HEK293T (cell line): Measurements from ENCODE around the gene ZBTB44.

Source experiments
- CTCF ChIA-PET: fragments of 350-600 bp; formaldehyde crosslinking; extraction: SDS; loops from one replicate; lab custom pipeline; 2021; ENCODE audit warnings: antibody characterized with exemption, inconsistent platforms; lab: Yijun Ruan, JAX
- POLR2A ChIA-PET: fragments of 350-600 bp; formaldehyde crosslinking; extraction: SDS; loops from one replicate; lab custom pipeline; 2020; ENCODE audit warnings: antibody characterized with exemption, inconsistent platforms; lab: Yijun Ruan, JAX
- DNase-seq: peaks from one replicate; pipeline ENCODE4 v3.0.0; 2012; ENCODE audit warnings: mixed read lengths; ENCODE audit errors: extremely low spot score
- ARNT ChIP-seq: fragments of 450-650 bp; IDR thresholded peaks from 2 replicates; pipeline ENCODE4 v1.6.1; 2017; ENCODE audit warnings: mild to moderate bottlenecking
- BHLHE40 ChIP-seq: fragments of 450-650 bp; IDR thresholded peaks from 2 replicates; pipeline ENCODE4 v1.6.1; 2016; ENCODE audit warnings: mild to moderate bottlenecking, moderate library complexity, borderline replicate concordance
- CTBP1 ChIP-seq: fragments of 450-650 bp; IDR thresholded peaks from 2 replicates; pipeline ENCODE4 v1.6.1; 2016; ENCODE audit warnings: borderline replicate concordance
- ELF4 ChIP-seq: fragments of 450-650 bp; IDR thresholded peaks from 2 replicates; pipeline ENCODE4 v1.6.1; 2017; ENCODE audit warnings: antibody characterized with exemption
- FOXA1 ChIP-seq: fragments of 450-650 bp; IDR thresholded peaks from 2 replicates; pipeline ENCODE4 v1.6.1; 2016; ENCODE audit warnings: mild to moderate bottlenecking
- FOXK2 ChIP-seq: fragments of 450-650 bp; IDR thresholded peaks from 2 replicates; pipeline ENCODE4 v1.6.1; 2016; ENCODE audit warnings: mild to moderate bottlenecking
- FOXM1 ChIP-seq: fragments of 450-650 bp; IDR thresholded peaks from 2 replicates; pipeline ENCODE4 v1.6.1; 2017; ENCODE audit warnings: mild to moderate bottlenecking, borderline replicate concordance
- HDGF ChIP-seq: fragments of 450-650 bp; IDR thresholded peaks from 2 replicates; pipeline ENCODE4 v1.6.1; 2017; ENCODE audit warnings: antibody characterized with exemption, borderline replicate concordance
- L3MBTL2 ChIP-seq: fragments of 450-650 bp; conservative IDR thresholded peaks from 2 replicates; pipeline ENCODE4 v1.6.1; 2016; ENCODE audit warnings: mild to moderate bottlenecking
- LEF1 ChIP-seq: fragments of 450-650 bp; IDR thresholded peaks from 2 replicates; pipeline ENCODE4 v1.6.1; 2017; ENCODE audit warnings: mild to moderate bottlenecking, borderline replicate concordance
- NFRKB ChIP-seq: fragments of 450-650 bp; IDR thresholded peaks from 2 replicates; pipeline ENCODE4 v1.6.1; 2016; ENCODE audit warnings: mild to moderate bottlenecking, moderate library complexity
- SP1 ChIP-seq: fragments of 450-650 bp; IDR thresholded peaks from 2 replicates; pipeline ENCODE4 v1.6.1; 2017
- SUZ12 ChIP-seq: fragments of 450-650 bp; IDR thresholded peaks from 2 replicates; pipeline ENCODE4 v1.6.1; 2016; ENCODE audit warnings: mild to moderate bottlenecking
- TARDBP ChIP-seq: fragments of 450-650 bp; IDR thresholded peaks from 2 replicates; pipeline ENCODE4 v1.6.1; 2016
- ZNF384 ChIP-seq: fragments of 450-650 bp; IDR thresholded peaks from 2 replicates; pipeline ENCODE4 v1.6.1; 2016
- TF ChIP-seq, protein P1 (sequence below): fragments of 450-650 bp; IDR thresholded peaks from 2 replicates; pipeline ENCODE4 v1.6.1; 2016

Gene ZBTB44

DNA sequence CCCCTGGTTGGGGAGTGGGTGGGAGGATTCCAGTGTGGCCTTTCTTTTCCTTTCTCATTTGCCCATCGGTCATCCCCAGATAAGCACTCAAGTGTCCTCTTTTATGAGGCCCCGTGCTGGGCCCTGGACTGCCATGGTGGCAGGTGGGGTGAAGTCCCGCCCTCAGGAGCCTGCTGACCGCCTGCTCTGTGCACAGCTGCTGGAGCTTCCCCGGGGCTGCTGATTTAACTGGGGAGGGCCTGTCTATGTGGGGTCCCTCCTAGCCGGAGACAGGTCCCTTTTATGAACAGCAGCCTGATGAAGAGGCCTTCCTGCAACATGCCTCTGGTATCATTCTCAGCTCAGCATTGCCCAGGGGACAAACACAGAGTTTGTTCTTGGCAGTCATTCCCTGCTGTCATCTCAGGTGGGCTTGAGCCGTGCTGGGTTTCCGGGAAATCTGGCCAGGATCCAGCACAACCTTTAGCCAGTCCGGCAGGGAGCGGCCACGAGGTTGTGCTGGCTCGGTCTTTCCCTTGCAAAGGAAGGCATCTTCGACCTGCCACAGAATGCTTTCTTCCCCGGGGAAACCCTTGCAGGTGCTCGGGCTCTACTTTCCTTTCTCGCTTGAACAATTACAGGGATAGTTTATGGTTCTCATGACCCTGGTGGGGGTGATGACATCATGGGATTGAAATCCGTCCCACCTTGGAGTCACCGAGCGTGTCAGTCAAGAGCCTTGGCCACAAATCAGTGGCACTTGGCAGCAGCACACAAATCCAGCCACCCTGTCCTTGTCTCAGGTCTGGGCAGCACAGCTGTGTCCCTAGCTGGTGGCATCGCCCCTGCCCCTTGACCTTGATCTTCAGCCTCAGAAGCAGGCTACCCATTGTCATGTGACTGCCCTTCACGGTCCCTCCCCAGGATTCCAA, 135.1 kb downstream of the ZBTB44 start:
- POLR2A ChIA-PET = no interaction called here
- TF ChIP-seq, protein P1, sequence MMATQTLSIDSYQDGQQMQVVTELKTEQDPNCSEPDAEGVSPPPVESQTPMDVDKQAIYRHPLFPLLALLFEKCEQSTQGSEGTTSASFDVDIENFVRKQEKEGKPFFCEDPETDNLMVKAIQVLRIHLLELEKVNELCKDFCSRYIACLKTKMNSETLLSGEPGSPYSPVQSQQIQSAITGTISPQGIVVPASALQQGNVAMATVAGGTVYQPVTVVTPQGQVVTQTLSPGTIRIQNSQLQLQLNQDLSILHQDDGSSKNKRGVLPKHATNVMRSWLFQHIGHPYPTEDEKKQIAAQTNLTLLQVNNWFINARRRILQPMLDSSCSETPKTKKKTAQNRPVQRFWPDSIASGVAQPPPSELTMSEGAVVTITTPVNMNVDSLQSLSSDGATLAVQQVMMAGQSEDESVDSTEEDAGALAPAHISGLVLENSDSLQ = peak; percentile 66; the same call in 1 of the 2 replicates
- no peak for TF ChIP-seq NFRKB
- DNase-seq = no peak
- CTCF ChIA-PET = no interaction called here

DNA sequence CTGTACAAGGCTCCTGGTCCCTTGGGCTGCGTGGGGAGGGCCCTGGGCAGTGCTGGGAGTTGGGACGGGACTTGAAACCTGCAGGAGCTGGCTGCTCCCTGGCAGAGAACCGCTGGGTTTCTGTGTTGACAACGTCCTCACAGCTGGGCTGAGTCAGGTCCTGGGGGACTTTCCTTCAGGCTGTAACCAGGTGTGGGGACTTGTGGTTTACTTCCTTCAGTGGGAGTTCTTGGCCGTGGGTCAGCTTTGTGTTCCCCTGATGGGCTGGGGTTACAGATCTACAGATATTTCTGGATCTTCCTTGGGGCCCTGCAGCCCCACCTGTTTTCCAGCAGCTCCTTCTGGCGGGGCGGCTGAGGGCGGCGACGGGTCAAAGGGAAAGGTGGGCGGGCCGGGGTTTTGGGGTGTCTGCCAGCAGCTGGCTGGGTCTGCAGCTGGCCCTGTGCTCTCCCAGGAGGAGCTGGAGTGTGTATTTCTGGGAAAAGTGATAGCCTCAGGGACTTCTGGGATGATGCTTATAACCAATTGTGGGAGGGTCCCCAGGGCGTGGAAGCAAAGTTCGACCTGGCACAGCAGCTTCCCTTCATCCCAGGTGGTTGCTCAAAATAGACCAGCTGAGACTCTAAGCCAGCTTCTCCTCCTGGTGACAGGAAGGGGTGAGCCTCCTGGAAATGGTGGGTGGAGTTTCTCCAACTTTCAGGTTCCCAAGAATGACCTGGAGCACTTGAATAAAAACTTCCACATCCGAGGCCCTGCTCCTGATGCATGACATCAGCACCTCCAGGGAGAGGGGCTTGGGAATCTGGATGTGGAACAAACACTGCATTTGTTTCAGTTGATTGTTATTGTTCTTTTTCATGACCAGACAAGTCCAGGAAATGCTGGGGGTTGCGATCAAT, 136.0 kb downstream of the ZBTB44 start:
- ChIA-PET POLR2A (no interaction called here), CTCF (no interaction called here)
- TF ChIP-seq FOXM1 (no peak), SP1 (no peak), NFRKB (no peak), ZNF384 (no peak), ELF4 (no peak), L3MBTL2 (no peak), FOXA1 (no peak), BHLHE40 (no peak), LEF1 (no peak), CTBP1 (no peak), FOXK2 (no peak), TARDBP (no peak), SUZ12 (no peak), HDGF (no peak), ARNT (no peak)
- TF ChIP-seq, protein P1 = no peak
- DNase-seq = no peak

DNA sequence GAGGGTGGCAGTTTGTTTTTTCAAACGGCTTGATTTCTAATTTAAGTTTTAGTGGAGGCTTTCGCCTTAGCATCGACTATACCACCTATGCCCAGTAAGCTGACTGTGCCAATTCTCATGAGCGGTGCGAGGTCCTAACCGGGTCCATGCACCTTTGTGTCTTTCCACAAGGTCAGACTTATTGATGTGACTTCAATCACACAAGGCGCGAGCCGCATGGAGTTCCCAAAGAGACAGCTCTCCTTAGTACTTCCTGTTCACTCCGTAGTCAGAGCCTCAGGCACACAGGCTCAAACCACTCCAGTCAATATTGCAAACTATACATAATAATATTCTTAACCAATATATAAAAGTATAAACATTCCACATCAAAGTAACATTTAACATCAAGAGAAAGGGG, 136.9 kb downstream of the ZBTB44 start:
- ChIA-PET CTCF (no interaction called here), POLR2A (no interaction called here)
- no peak for TF ChIP-seq TARDBP
- TF ChIP-seq FOXK2 = no peak
- TF ChIP-seq FOXA1 = no peak
- TF ChIP-seq FOXM1 = no peak
- no peak for TF ChIP-seq ELF4
- no peak for TF ChIP-seq SP1
- TF ChIP-seq ARNT = no peak
- TF ChIP-seq, protein P1 = no peak
- TF ChIP-seq NFRKB = no peak
- TF ChIP-seq SUZ12 = no peak
- no peak for TF ChIP-seq CTBP1
- no peak for TF ChIP-seq ZNF384
- TF ChIP-seq HDGF = no peak
- no peak for TF ChIP-seq LEF1
- DNase-seq = no peak
